CD4-positive, alpha-beta memory T cell (primary cell): ENCODE results near the gene LGALS7. TPM values are rescaled to one million over a fixed set of nuclear protein-coding genes. Genes with fewer than 3 reads are reported as not detected.
"Not testable (repeated sequence)": the region's sequence is repeated elsewhere in the genome, so short reads cannot be mapped to it uniquely, and the experiment has no call there.

Source experiments
- CTCF ChIA-PET: fragments of 350-600 bp; sonication (Branson Sonifier 250); formaldehyde crosslinking; loops from one replicate; lab custom pipeline; 2021; ENCODE audit warnings: inconsistent platforms; ENCODE audit not compliant: partially characterized antibody; lab: Charles Lee
- POLR2A ChIA-PET: fragments of 350-600 bp; sonication (Branson Sonifier 250); formaldehyde crosslinking; loops from one replicate; lab custom pipeline; 2021; ENCODE audit not compliant: partially characterized antibody; lab: Charles Lee
- DNase-seq, 5 donors: peaks; one replicate each; pipeline versions ENCODE4 v3.0.0 to v3.0.0-alpha.2; 2020 to 2022; ENCODE audit warnings: mixed read lengths in 1 of 5
- H3K27ac ChIP-seq: one replicate; pipeline ENCODE4 v1.7.0; 2013; ENCODE audit warnings: low read depth, low read length
- H3K27me3 ChIP-seq: 2 replicates; pipeline ENCODE4 v1.7.0; 2013; ENCODE audit warnings: mild to moderate bottlenecking, low read length, moderate library complexity; ENCODE audit not compliant: insufficient read depth
- H3K36me3 ChIP-seq: 2 replicates; pipeline ENCODE4 v1.7.0; 2013; ENCODE audit warnings: mild to moderate bottlenecking, low read length, moderate library complexity; ENCODE audit not compliant: insufficient read depth
- H3K4me1 ChIP-seq: 2 replicates; pipeline ENCODE4 v1.7.0; 2013; ENCODE audit warnings: mild to moderate bottlenecking, low read length, moderate library complexity; ENCODE audit not compliant: insufficient read depth
- H3K4me3 ChIP-seq, 2 donors: one replicate each; pipeline ENCODE4 v1.7.0; 2013; ENCODE audit warnings: low read length in 2 of 2, mild to moderate bottlenecking in 1 of 2
- H3K9me3 ChIP-seq, 2 donors: one replicate each; pipeline ENCODE4 v1.7.0; 2013; ENCODE audit warnings: low read length in 2 of 2, control low read depth in 1 of 2; ENCODE audit not compliant: control insufficient read depth in 1 of 2
- H3K27ac Mint-ChIP-seq, 7 donors: one replicate each; pipeline ENCODE4 v1.8.0; 2020 to 2021; ENCODE audit warnings: mixed read lengths in 7 of 7, mild to moderate bottlenecking in 6 of 7, inconsistent platforms in 3 of 7, moderate library complexity in 3 of 7
- H3K27me3 Mint-ChIP-seq, 2 donors: one replicate each; pipeline ENCODE4 v1.8.0; 2020 to 2021; ENCODE audit warnings: mixed read lengths in 2 of 2
- H3K36me3 Mint-ChIP-seq, 2 donors: one replicate each; pipeline ENCODE4 v1.8.0; 2020 to 2021; ENCODE audit warnings: mixed read lengths in 2 of 2, inconsistent platforms in 1 of 2, mild to moderate bottlenecking in 1 of 2
- H3K4me1 Mint-ChIP-seq, 4 donors: one replicate each; pipeline ENCODE4 v1.8.0; 2020 to 2021; ENCODE audit warnings: mixed read lengths in 4 of 4, mild to moderate bottlenecking in 1 of 4
- H3K4me3 Mint-ChIP-seq, 8 donors: one replicate each; pipeline ENCODE4 v1.8.0; 2020 to 2021; ENCODE audit warnings: mixed read lengths in 8 of 8, mild to moderate bottlenecking in 7 of 8, moderate library complexity in 6 of 8, inconsistent platforms in 3 of 8
- H3K9me3 Mint-ChIP-seq, 8 donors: one replicate each; pipeline ENCODE4 v1.8.0; 2020 to 2021; ENCODE audit warnings: mixed read lengths in 8 of 8, mild to moderate bottlenecking in 5 of 8, inconsistent platforms in 3 of 8, moderate library complexity in 1 of 8
- intact Hi-C: fragments of 100-400 bp; cut with micrococcal nuclease; formaldehyde crosslinking; loops from one replicate; pipeline ENCODE4 v1.15.1; 2023
- polyA plus RNA-seq, 2 donors: library from polyadenylated mRNA; unstranded; fragments of 300-500 nt; fragmentation: Illumina TruSeq; gene quantifications; one replicate each; pipeline ENCODE4 v1.2.3, GENCODE V29; 2021
- total RNA-seq, 2 experiments: library from RNA; stranded (reverse); gene quantifications; one replicate each; pipeline ENCODE4 v1.2.3, GENCODE V29; 2021

LGALS7 gene
- total and polyA plus RNA-seq, 4 experiments from 2014 or later = not detected

DNA sequence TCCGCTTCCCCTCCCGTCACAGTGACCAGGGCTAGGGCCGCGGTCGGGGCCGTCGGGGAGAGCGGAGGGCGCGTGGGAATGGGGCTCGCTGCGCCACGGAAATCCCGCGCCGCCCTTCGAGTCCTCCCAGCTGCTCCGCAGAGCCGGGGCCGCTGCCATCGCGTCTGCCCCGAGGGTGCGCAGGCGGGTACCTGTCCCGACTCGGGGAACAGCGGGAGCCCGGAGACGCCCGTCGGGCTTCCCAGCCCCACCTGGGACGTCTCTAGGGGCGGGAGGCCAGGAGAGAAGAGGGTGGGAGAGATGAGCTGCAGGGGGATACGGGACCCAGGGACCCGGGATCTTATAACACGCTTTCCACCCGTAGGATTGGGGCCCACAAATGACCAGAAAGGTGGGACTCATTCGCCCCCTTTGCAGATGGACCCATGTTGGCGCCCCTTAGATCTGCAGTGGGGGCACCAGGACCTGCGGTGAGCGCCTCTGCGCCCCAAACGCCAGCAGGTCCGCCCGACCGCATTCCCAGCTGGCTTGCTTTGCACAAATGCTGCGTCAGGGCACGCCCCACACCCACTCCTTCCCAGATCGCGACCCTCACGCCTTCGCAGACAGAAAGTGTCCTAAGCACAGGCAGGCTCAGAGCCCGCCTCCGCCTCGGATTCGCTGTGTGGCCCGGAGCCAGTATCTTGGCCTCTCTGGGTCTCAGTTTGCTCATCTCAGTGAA is 2.9 kb downstream of the LGALS7 start:
- H3K4me1 ChIP-seq, H3K9me3 Mint-ChIP-seq, H3K4me1 Mint-ChIP-seq, H3K27me3 Mint-ChIP-seq, H3K36me3 ChIP-seq, H3K27ac Mint-ChIP-seq, intact Hi-C loops, H3K36me3 Mint-ChIP-seq, DNase-seq, H3K9me3 ChIP-seq, H3K27me3 ChIP-seq: not testable (repeated sequence)
- CTCF ChIA-PET = interaction anchor here (0.9 to 2.0 kb wide), 21 partner anchors 10 to 367 kb away, joined by 3 to 31 read pairs (median 6); partner anchors contain the start of genes ECH1, FAM98C, MRPS12 and NFKBIB
- Histone ChIP-seq H3K4me3 (peak overlapping the region in 1 of 2 donors; percentile 47), H3K27ac (peak overlapping the region; percentile 48)
- POLR2A ChIA-PET = interaction anchor here (0.7 to 2.0 kb wide), 23 partner anchors 30 to 367 kb away, joined by 3 to 25 read pairs (median 6); partner anchors contain the start of genes ACTN4, ECH1, EIF3K and FAM98C
- H3K4me3 Mint-ChIP-seq = peak overlapping the region in 5 of 8 donors; percentile 37 to 71 (median 63)

DNA sequence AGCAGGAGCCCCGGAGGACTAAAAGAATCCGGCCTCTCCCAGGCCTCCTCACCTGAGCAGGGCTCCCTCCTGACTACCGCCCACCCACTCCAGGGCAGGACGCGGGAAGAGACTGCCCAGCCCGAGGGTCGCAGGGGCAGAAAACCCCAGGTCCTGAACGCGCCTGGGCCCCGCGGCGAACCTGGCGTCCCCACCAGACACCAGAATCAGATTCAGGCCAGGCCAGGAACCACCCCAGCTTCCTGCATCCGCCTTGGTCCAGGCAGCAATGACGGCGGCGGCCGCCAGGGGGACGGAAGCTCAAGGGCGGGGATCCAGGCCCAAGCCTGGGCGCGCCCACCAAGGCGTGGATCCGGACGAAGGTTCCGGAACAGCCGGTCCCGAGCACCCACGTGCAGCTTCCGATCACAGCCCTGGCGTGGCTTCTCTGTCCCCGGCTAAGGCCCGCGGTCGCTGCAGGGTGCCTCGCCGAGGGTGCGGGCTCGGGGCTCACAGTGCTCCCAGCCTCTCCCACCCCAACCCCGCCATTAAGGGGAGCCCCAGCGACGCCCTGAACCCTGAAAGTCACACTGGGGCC is 3.6 kb downstream of the LGALS7 start:
- no peaks in the 10 kb centered on the region for H3K36me3 ChIP-seq
- peaks cover 6 to 8% (median 7%) of the 10 kb centered on the region in 4 donors for H3K4me1 Mint-ChIP-seq
- H3K9me3 Mint-ChIP-seq = no peaks in the 10 kb centered on the region
- intact Hi-C loops = loop anchor here (2.0 kb wide), 1 partner anchor 101 kb away; no protein-coding TSS in a partner anchor
- ChIA-PET POLR2A (interaction anchor here (0.6 to 2.0 kb wide), 30 partner anchors 9 to 370 kb away, joined by 3 to 25 read pairs (median 5); partner anchors contain the start of genes ACTN4, ECH1, EIF3K and FAM98C), CTCF (interaction anchor here (0.6 to 2.0 kb wide), 31 partner anchors 9 to 367 kb away, joined by 3 to 31 read pairs (median 5); partner anchors contain the start of genes ECH1, FAM98C, MRPS12 and NFKBIB)
- H3K27ac ChIP-seq = peak overlapping the region; percentile 48
- no peaks in the 10 kb centered on the region for H3K27me3 ChIP-seq
- peak overlapping the region; percentile 78 to 95 (median 91) for H3K27ac Mint-ChIP-seq
- DNase-seq = peak; percentile 87 to 94 (median 90)
- peaks cover 6% of the 10 kb centered on the region for H3K4me1 ChIP-seq
- peak overlapping the region; percentile 37 to 71 (median 64) for H3K4me3 Mint-ChIP-seq
- no peaks in the 10 kb centered on the region for H3K9me3 ChIP-seq
- peak overlapping the region in 1 of 2 donors; percentile 47 for H3K4me3 ChIP-seq
- no peaks in the 10 kb centered on the region for H3K27me3 Mint-ChIP-seq
- no peaks in the 10 kb centered on the region for H3K36me3 Mint-ChIP-seq

DNA sequence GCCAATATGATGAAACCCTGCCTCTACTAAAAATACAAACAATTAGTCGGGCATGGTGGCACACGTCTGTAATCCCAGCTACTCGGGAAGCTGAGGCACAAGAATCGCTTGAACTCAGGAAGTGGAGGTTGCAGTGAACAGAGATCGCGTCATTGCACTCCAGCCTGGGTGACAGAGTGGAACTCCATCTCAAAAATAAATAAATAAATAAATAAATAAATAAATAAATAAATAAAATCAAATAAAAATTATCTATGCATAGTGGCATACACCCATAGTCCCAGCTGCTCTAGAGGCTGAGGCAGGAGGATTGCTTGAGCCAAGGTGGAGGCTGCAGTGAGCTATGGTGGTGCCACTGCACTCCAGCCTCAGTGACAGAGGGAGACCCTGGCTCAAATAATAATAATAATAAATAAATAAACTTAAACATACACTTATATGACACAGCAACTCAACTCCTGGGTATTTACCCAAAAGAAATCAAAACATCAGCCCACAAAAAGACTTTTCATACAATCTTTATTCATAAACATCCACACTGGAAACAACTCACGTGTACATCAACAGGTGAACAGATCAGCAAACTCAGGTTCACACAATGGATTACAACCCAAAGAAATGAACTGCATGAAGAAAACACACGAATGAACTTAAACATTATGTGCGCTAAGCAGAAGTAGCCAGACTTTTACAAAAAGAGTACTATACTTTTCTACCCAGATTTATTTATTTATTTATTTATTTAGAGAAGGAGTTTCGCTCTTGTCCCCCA is 6.9 kb downstream of the LGALS7 start:
- Mint-ChIP-seq H3K4me3 (no peak overlapping the region), H3K9me3 (no peaks in the 10 kb centered on the region), H3K4me1 (peaks cover 6 to 8% (median 7%) of the 10 kb centered on the region in 4 donors), H3K27ac (peak overlapping the region in 1 of 7 donors; percentile 11), H3K36me3 (no peaks in the 10 kb centered on the region), H3K27me3 (no peaks in the 10 kb centered on the region)
- ChIA-PET CTCF (no interaction called here), POLR2A (interaction anchor here (0.6 to 0.8 kb wide), 2 partner anchors 83 to 114 kb away, joined by 3 read pairs; no protein-coding TSS in a partner anchor)
- Histone ChIP-seq H3K27ac (no peak overlapping the region), H3K36me3 (no peaks in the 10 kb centered on the region), H3K27me3 (no peaks in the 10 kb centered on the region), H3K9me3 (no peaks in the 10 kb centered on the region), H3K4me3 (no peak overlapping the region), H3K4me1 (peaks cover 6% of the 10 kb centered on the region)
- DNase-seq = no peak
- intact Hi-C loops = no loop called here

GRCh38 chr19:38765214-38765613 is 8.1 kb downstream of the LGALS7 start:
- intact Hi-C loops = no loop called here
- ChIA-PET POLR2A (no interaction called here), CTCF (no interaction called here)
- Mint-ChIP-seq H3K27ac (no peak overlapping the region), H3K4me1 (peaks cover 6 to 11% (median 7%) of the 10 kb centered on the region in 4 donors), H3K36me3 (no peaks in the 10 kb centered on the region), H3K27me3 (no peaks in the 10 kb centered on the region), H3K4me3 (peak overlapping the region in 1 of 8 donors; percentile 57), H3K9me3 (no peaks in the 10 kb centered on the region)
- Histone ChIP-seq H3K4me3 (no peak overlapping the region), H3K4me1 (peaks cover 6% of the 10 kb centered on the region), H3K36me3 (no peaks in the 10 kb centered on the region), H3K9me3 (no peaks in the 10 kb centered on the region), H3K27ac (no peak overlapping the region), H3K27me3 (no peaks in the 10 kb centered on the region)
- no peak for DNase-seq

GRCh38 chr19:38763795-38764220 is 9.5 kb downstream of the LGALS7 start:
- Histone ChIP-seq H3K4me1 (no peaks in the 10 kb centered on the region), H3K27ac (no peak overlapping the region), H3K27me3 (no peaks in the 10 kb centered on the region), H3K4me3 (no peak overlapping the region), H3K36me3 (no peaks in the 10 kb centered on the region), H3K9me3 (no peaks in the 10 kb centered on the region)
- intact Hi-C loops = no loop called here
- H3K36me3 Mint-ChIP-seq = no peaks in the 10 kb centered on the region
- no peaks in the 10 kb centered on the region for H3K9me3 Mint-ChIP-seq
- H3K27me3 Mint-ChIP-seq = no peaks in the 10 kb centered on the region
- peaks cover 0 to 6% (median 0%) of the 10 kb centered on the region in 4 donors for H3K4me1 Mint-ChIP-seq
- H3K27ac Mint-ChIP-seq = no peak overlapping the region
- ChIA-PET CTCF (interaction anchor here (1.3 kb wide), 1 partner anchor 105 kb away, joined by 4 read pairs; no protein-coding TSS in a partner anchor), POLR2A (no interaction called here)
- no peak overlapping the region for H3K4me3 Mint-ChIP-seq
- no peak for DNase-seq

GRCh38 chr19:38761884-38762389 is 11.4 kb downstream of the LGALS7 start:
- H3K36me3 Mint-ChIP-seq, H3K9me3 ChIP-seq, H3K4me3 Mint-ChIP-seq, POLR2A ChIA-PET, DNase-seq, H3K9me3 Mint-ChIP-seq, H3K4me3 ChIP-seq, intact Hi-C loops, H3K4me1 ChIP-seq, H3K27me3 Mint-ChIP-seq, H3K4me1 Mint-ChIP-seq, H3K27ac ChIP-seq, H3K36me3 ChIP-seq, H3K27me3 ChIP-seq: not testable (repeated sequence)
- H3K27ac Mint-ChIP-seq = peak overlapping the region in 2 of 7 donors; percentile 35 to 48
- CTCF ChIA-PET = interaction anchor here (1.2 to 2.3 kb wide), 3 partner anchors 7 to 39 kb away, joined by 4 to 15 read pairs (median 5); no protein-coding TSS in a partner anchor
